Caco-2 (cell line): Measurements from ENCODE around the gene HCRT. TPM values are rescaled to one million over a fixed set of nuclear protein-coding genes. Genes with fewer than 3 reads are reported as not detected.
"Not testable (repeated sequence)": the region's sequence is repeated elsewhere in the genome, so short reads cannot be mapped to it uniquely, and the experiment has no call there.

ENCODE experiments used
- BruUV-seq: library from RNA; stranded (reverse); fragments of 400-500 nt; replicated peaks from 2 replicates; lab custom pipeline; 2021; lab: Mats Ljungman, UMichigan
- CTCF ChIA-PET: fragments of 300-600 bp; sonication (Branson Sonifier 250); formaldehyde crosslinking; loops from one replicate; lab custom pipeline; 2022; ENCODE audit warnings: antibody characterized with exemption; lab: Charles Lee
- POLR2A ChIA-PET: fragments of 300-600 bp; sonication (Branson Sonifier 250); formaldehyde crosslinking; loops from one replicate; lab custom pipeline; 2022; ENCODE audit warnings: antibody characterized with exemption; lab: Charles Lee
- DNase-seq, 2 experiments: peaks; one replicate each; pipeline versions ENCODE4 v3.0.0 to v3.0.0-alpha.2; 2020 to 2022
- H3K27me3 ChIP-seq: replicated peaks from 2 replicates; pipeline ENCODE4 v1.6.0; 2011; ENCODE audit warnings: low read length; ENCODE audit not compliant: control insufficient read depth, insufficient read depth
- H3K36me3 ChIP-seq: 2 replicates; pipeline ENCODE4 v1.5.1; 2011; ENCODE audit warnings: low read length; ENCODE audit not compliant: control insufficient read depth, insufficient read depth
- H3K4me1 ChIP-seq: fragments of 250-450 bp; sonication (Bioruptor Pico); 2 replicates; pipeline ENCODE4 v1.5.1; 2020; ENCODE audit warnings: mild to moderate bottlenecking
- H3K4me3 ChIP-seq: 2 replicates; pipeline ENCODE4 v1.5.1; 2011; ENCODE audit warnings: low read depth, mild to moderate bottlenecking, control low read depth, low read length
- H3K9me3 ChIP-seq: fragments of 250-450 bp; sonication (Bioruptor Pico); 2 replicates; pipeline ENCODE4 v1.5.1; 2020; ENCODE audit warnings: mild to moderate bottlenecking, moderate library complexity
- H3K27ac Mint-ChIP-seq: one replicate; pipeline ENCODE4 v1.8.0; 2022; ENCODE audit warnings: mixed read lengths; ENCODE audit not compliant: unreplicated experiment
- H3K27me3 Mint-ChIP-seq: one replicate; pipeline ENCODE4 v1.8.0; 2022; ENCODE audit warnings: mixed read lengths; ENCODE audit not compliant: insufficient read depth, unreplicated experiment
- H3K36me3 Mint-ChIP-seq: one replicate; pipeline ENCODE4 v1.8.0; 2022; ENCODE audit warnings: mild to moderate bottlenecking, mixed read lengths; ENCODE audit not compliant: insufficient read depth, unreplicated experiment
- H3K4me1 Mint-ChIP-seq: one replicate; pipeline ENCODE4 v1.8.0; 2022; ENCODE audit warnings: low read depth, mixed read lengths; ENCODE audit not compliant: unreplicated experiment
- H3K4me3 Mint-ChIP-seq: one replicate; pipeline ENCODE4 v1.8.0; 2022; ENCODE audit warnings: mild to moderate bottlenecking, moderate library complexity, mixed read lengths; ENCODE audit not compliant: unreplicated experiment
- H3K9me3 Mint-ChIP-seq: one replicate; pipeline ENCODE4 v1.8.0; 2022; ENCODE audit warnings: mixed read lengths; ENCODE audit not compliant: unreplicated experiment
- CTCF ChIP-seq, 2 experiments: fragments of 200-600 bp in 1 of 2; IDR thresholded peaks; 1 replicate in 1 of 2; 2 replicates in 1 of 2; pipeline versions ENCODE4 v1.5.1 to v1.8.0; 2011 to 2022; ENCODE audit warnings: antibody characterized with exemption in 1 of 2, control low read depth in 1 of 2, inconsistent platforms in 1 of 2, low read depth in 1 of 2, low read length in 1 of 2, mild to moderate bottlenecking in 1 of 2, moderate library complexity in 1 of 2; ENCODE audit not compliant: insufficient read depth in 1 of 2, severe bottlenecking in 1 of 2, unreplicated experiment in 1 of 2
- intact Hi-C: fragments of 100-400 bp; cut with micrococcal nuclease; formaldehyde crosslinking; loops from one replicate; pipeline ENCODE4 v1.10.0; 2022; ENCODE audit not compliant: unreplicated experiment
- total RNA-seq: library from RNA; stranded (reverse); gene quantifications from 2 replicates; pipeline ENCODE4 v1.2.3, GENCODE V29; 2022

Gene HCRT
- total RNA-seq, 1 experiment from 2014 or later: not detected

GRCh38 chr17:42224651-42225050, 39.4 kb upstream of the HCRT start:
- no TSS peak for BruUV-seq
- H3K36me3 Mint-ChIP-seq: no peaks in the 10 kb centered on the region
- H3K4me3 Mint-ChIP-seq: no peak overlapping the region
- Histone ChIP-seq H3K4me1 (no peaks in the 10 kb centered on the region), H3K36me3 (no peaks in the 10 kb centered on the region), H3K4me3 (no peak overlapping the region), H3K27me3 (no peaks in the 10 kb centered on the region), H3K9me3 (no peaks in the 10 kb centered on the region)
- ChIA-PET POLR2A (no interaction called here), CTCF (no interaction called here)
- no peak for DNase-seq
- no peaks in the 10 kb centered on the region for H3K9me3 Mint-ChIP-seq
- no peak for TF ChIP-seq CTCF (IDR thresholded peaks at IDR 0.05; ENCODE audit: insufficient read depth in 1 of 2, low read depth in 1 of 2, low read length in 1 of 2, severe bottlenecking in 1 of 2, unreplicated experiment in 1 of 2)
- H3K4me1 Mint-ChIP-seq: no peaks in the 10 kb centered on the region
- intact Hi-C loops: no loop called here
- H3K27ac Mint-ChIP-seq: no peak overlapping the region
- H3K27me3 Mint-ChIP-seq: no peaks in the 10 kb centered on the region

GRCh38 chr17:42221886-42222745, 36.9 kb upstream of the HCRT start:
- Mint-ChIP-seq H3K9me3 (no peaks in the 10 kb centered on the region), H3K4me1 (no peaks in the 10 kb centered on the region), H3K36me3 (peaks cover 5% of the 10 kb centered on the region), H3K27ac (no peak overlapping the region), H3K4me3 (no peak overlapping the region), H3K27me3 (no peaks in the 10 kb centered on the region)
- intact Hi-C loops: no loop called here
- Histone ChIP-seq H3K4me3 (no peak overlapping the region), H3K27me3 (no peaks in the 10 kb centered on the region), H3K4me1 (no peaks in the 10 kb centered on the region), H3K36me3 (no peaks in the 10 kb centered on the region; the same call in 1 of the 2 replicates), H3K9me3 (no peaks in the 10 kb centered on the region)
- ChIA-PET CTCF (interaction anchor here (0.6 to 2.1 kb wide), 26 partner anchors 9 to 1662 kb away, joined by 3 to 19 read pairs (median 4); partner anchors contain the start of genes GHDC, STAT3 and ZNF385C), POLR2A (interaction anchor here (0.7 kb wide), 1 partner anchor 33 kb away, joined by 3 read pairs; no protein-coding TSS in a partner anchor)
- no TSS peak for BruUV-seq
- peak; percentile 59 to 72 for TF ChIP-seq CTCF (IDR thresholded peaks at IDR 0.05; ENCODE audit: insufficient read depth in 1 of 2, low read depth in 1 of 2, low read length in 1 of 2, severe bottlenecking in 1 of 2, unreplicated experiment in 1 of 2)
- DNase-seq: peak in 1 of 2 experiments; percentile 44

GRCh38 chr17:42219280-42219679, 34.0 kb upstream of the HCRT start:
- H3K4me1 ChIP-seq, H3K9me3 ChIP-seq, H3K27me3 Mint-ChIP-seq, DNase-seq, H3K27me3 ChIP-seq, H3K4me3 ChIP-seq, H3K36me3 ChIP-seq, CTCF ChIA-PET, intact Hi-C loops, H3K9me3 Mint-ChIP-seq, BruUV-seq, H3K4me1 Mint-ChIP-seq, H3K4me3 Mint-ChIP-seq, H3K27ac Mint-ChIP-seq: not testable (repeated sequence)
- POLR2A ChIA-PET: interaction anchor here (0.5 kb wide), 1 partner anchor 321 kb away, joined by 5 read pairs; no protein-coding TSS in a partner anchor
- H3K36me3 Mint-ChIP-seq: peaks cover 12% of the 10 kb centered on the region
